Memory B cell (primary cell): ENCODE results near the gene CPA4.

Experiments
- ATAC-seq: fragments of 150-1000 bp; cut with Tn5 transposase; 2 replicates; pipeline ENCODE4 v1.10.0; 2021; ENCODE audit warnings: low read depth, mild to moderate bottlenecking, moderate library complexity
- DNase-seq, 2 donors: peaks; one replicate each; pipeline ENCODE4 v3.0.0; 2022; ENCODE audit warnings: low spot score in 2 of 2
- H3K27ac Mint-ChIP-seq: one replicate; pipeline ENCODE4 v1.8.0; 2022; ENCODE audit warnings: mild to moderate bottlenecking, moderate library complexity, mixed read lengths
- H3K27me3 Mint-ChIP-seq: one replicate; pipeline ENCODE4 v1.8.0; 2022; ENCODE audit warnings: mixed read lengths
- H3K36me3 Mint-ChIP-seq: one replicate; pipeline ENCODE4 v1.8.0; 2022; ENCODE audit warnings: mild to moderate bottlenecking, mixed read lengths
- H3K4me1 Mint-ChIP-seq: one replicate; pipeline ENCODE4 v1.8.0; 2022; ENCODE audit warnings: mixed read lengths
- H3K4me3 Mint-ChIP-seq: one replicate; pipeline ENCODE4 v1.8.0; 2022; ENCODE audit warnings: mild to moderate bottlenecking, moderate library complexity, mixed read lengths
- H3K9me3 Mint-ChIP-seq: one replicate; pipeline ENCODE4 v1.8.0; 2022; ENCODE audit warnings: mixed read lengths

Gene CPA4

DNA sequence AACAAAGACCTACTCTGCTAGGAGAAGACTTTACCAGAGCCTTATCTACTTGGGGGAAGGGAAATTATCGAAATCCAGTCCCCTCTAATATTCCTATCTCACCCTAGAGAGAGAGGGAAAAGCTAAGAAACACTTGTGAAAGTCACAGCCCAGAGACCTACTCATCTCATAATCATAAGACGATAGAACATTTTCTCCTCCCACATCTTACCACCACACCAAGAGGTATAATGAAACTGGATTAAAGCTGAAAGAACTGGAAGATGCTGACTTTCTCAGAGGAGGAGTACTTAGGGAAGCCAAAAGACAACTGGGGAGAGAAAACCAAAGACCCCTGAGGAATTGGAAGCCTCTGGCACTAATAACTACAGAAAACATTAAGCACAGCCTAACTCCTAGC is 40.9 kb downstream of the CPA4 start:
- H3K4me3 Mint-ChIP-seq = no peak overlapping the region
- H3K27ac Mint-ChIP-seq = no peak overlapping the region
- no peaks in the 10 kb centered on the region for H3K4me1 Mint-ChIP-seq
- DNase-seq (no peak), ATAC-seq (no peak)
- no peaks in the 10 kb centered on the region for H3K9me3 Mint-ChIP-seq
- H3K36me3 Mint-ChIP-seq = no peaks in the 10 kb centered on the region
- peaks cover 5% of the 10 kb centered on the region for H3K27me3 Mint-ChIP-seq

DNA sequence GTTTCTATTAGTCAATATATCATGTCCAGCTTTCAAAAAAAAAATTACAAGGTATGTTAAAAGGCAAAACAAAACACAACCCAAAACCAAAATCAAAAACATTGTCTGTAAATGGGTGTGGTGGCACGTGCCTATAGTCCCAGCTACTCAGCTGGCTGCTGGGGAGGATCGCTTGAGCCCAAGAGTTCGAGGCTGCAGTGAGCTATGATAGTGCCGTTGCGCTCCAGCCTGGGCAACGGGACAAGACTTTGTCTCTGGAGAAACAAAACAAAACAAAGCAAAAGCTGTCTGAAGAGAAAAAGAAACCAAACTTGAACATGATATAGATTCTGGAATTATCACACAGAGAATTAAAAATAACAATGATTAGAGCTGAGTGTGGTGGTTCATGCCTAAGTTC is 41.3 kb downstream of the CPA4 start:
- Mint-ChIP-seq H3K27ac (no peak overlapping the region), H3K9me3 (no peaks in the 10 kb centered on the region), H3K4me3 (no peak overlapping the region), H3K4me1 (no peaks in the 10 kb centered on the region), H3K36me3 (no peaks in the 10 kb centered on the region), H3K27me3 (peaks cover 5% of the 10 kb centered on the region)
- no peak for DNase-seq
- ATAC-seq = no peak

DNA sequence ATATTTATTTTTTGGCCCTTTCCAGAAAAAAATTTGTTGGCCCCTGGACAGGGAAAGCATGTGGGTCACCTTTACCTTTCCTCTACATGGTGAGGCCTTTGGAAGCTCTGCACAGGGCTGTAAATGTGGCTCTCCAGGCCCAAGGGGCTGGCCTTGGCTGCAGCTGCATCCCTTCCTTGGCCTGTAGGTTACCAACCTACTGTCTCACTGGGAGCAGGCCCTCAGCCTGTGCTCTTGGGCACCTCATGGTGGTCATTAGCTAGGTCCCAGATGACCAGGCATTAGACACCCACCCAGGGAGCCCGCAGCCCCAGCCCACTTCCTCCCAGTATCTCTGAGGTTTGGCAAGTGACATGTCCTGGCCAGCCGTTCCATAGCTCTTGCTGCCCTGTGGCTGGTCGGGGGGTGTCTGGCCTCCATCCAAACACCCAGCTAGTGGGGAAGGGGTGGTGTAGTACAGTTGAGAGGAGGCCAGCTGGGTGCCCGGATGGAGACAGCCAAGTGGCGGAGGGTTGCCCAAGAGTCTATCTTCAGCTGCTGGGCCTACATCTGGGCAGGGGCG is 44.5 kb downstream of the CPA4 start:
- Mint-ChIP-seq H3K4me3 (no peak overlapping the region), H3K27ac (no peak overlapping the region), H3K4me1 (no peaks in the 10 kb centered on the region), H3K9me3 (peaks cover 1% of the 10 kb centered on the region), H3K27me3 (peaks cover 4% of the 10 kb centered on the region), H3K36me3 (no peaks in the 10 kb centered on the region)
- ATAC-seq (no peak), DNase-seq (no peak)

DNA sequence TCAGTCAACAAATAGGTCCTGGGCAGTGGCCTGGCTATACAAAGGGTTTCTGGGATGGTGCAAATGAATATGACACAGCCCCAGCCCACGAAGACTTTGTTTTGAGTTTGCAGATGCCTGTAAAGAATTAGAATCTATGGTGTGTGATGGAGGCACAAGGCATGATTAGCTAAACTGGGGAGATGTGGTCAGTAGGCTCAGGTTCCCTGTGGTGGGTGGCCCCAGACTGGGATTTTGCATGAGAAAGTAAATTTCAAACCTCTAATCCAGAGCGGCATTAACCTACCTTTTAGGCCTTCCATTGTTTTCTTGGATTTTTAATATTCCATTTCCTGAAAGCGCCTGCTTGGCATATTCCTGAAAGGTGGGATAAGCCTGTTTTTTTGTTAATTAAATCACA is 45.3 kb downstream of the CPA4 start:
- Mint-ChIP-seq H3K4me3 (no peak overlapping the region), H3K4me1 (no peaks in the 10 kb centered on the region), H3K9me3 (peaks cover 1% of the 10 kb centered on the region), H3K27me3 (peaks cover 6% of the 10 kb centered on the region), H3K36me3 (no peaks in the 10 kb centered on the region), H3K27ac (no peak overlapping the region)
- DNase-seq = no peak
- ATAC-seq = no peak

DNA sequence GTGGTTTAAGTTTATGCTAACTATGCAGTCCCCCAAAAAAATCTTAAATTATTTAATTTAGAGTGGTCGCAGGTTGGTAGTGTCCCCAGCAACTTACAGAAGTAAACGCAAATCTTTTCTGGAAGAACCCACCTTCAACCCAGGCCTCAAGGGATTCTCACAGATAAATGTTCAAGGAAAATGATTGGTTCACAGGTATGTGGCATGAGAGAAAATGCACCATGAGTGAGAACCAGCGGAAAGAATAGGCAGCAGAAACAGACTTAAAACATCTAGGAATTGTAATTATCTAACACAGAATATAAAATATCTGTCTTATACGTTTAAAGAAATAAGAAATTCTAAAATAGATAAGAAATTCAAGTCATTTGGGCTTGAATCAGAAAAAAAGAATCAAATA is 48.9 kb downstream of the CPA4 start:
- Mint-ChIP-seq H3K27ac (no peak overlapping the region), H3K9me3 (peaks cover 1% of the 10 kb centered on the region), H3K36me3 (no peaks in the 10 kb centered on the region), H3K4me1 (no peaks in the 10 kb centered on the region), H3K27me3 (peaks cover 5% of the 10 kb centered on the region), H3K4me3 (no peak overlapping the region)
- no peak for ATAC-seq
- no peak for DNase-seq

DNA sequence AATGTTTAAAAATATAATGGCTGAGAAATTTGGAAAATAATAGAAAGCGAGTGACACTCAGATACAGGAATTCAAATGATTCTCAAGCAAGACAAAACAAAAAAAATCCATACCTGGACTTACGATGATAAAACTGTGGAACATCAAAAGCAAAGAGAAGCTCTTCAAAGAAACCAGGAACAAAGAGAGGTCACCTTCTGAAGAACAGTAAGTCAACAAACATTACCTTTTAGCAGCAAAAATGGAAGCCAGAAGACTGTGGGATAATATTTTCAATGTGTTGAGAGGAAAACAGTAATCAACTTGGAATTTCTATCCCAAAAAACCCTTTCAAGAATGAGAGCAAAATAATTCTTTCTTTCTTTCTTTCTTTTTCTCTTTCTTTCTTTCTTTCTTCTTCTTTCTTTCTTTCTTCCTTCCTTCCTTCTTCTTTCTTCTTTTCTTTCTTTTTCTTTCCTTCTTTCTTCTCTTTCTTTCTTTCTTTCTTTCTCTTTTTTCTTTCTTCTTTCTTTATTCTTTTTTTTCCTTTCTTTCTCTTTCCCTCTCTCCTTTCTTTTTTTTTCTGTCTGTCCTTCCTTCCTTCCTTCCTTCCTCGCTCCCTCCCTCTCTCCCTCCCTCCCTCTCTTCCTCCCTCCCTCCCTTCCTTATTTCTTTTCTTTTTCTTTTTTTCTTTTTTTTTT is 49.9 kb downstream of the CPA4 start:
- no peaks in the 10 kb centered on the region for H3K36me3 Mint-ChIP-seq
- ATAC-seq (no peak), DNase-seq (no peak)
- H3K4me1 Mint-ChIP-seq = no peaks in the 10 kb centered on the region
- H3K9me3 Mint-ChIP-seq = peaks cover 1% of the 10 kb centered on the region
- H3K27me3 Mint-ChIP-seq = peaks cover 7% of the 10 kb centered on the region
- no peak overlapping the region for H3K27ac Mint-ChIP-seq
- no peak overlapping the region for H3K4me3 Mint-ChIP-seq

DNA sequence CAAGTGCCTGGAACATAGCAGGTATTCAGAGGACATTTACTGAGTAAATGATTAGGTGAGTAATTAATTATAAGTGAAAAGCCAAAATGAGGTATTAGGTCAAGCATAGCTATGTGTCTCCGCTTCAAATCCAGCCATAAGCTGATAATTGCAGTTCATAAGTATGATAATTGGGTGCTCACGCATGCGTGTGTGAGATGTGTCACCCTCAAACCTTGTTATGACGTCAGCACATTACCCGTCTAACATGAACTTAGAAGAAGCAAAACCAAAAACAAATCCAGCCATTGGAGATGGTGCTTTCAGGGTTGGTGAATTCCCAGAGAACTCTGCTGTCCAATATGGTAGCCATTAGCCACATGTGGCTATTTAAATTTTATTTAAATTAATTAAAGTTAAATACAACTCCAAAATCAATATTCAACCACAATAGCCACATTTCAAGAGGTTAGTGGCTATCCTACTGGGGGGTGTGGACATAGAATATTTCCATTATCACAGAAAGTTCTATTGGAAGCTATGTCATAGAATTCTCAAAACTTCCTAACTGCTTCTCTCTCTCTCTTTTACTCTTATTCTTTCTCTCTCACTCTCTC is 51.4 kb downstream of the CPA4 start, which contains the start of gene CPA5:
TSS of gene CPA5 (plus strand) at position 546 of the 596 bp plus-strand sequence. CDS start 1,670 bp downstream, outside the sequence.
- DNase-seq (no peak), ATAC-seq (no peak)
- Mint-ChIP-seq H3K27ac (no peak within 1 kb of the TSS), H3K9me3 (peaks cover 1% of the 10 kb centered on the region), H3K4me3 (no peak within 1 kb of the TSS), H3K4me1 (no peaks in the 10 kb centered on the region), H3K27me3 (peaks cover 9% of the 10 kb centered on the region), H3K36me3 (no peaks in the 10 kb centered on the region)

DNA sequence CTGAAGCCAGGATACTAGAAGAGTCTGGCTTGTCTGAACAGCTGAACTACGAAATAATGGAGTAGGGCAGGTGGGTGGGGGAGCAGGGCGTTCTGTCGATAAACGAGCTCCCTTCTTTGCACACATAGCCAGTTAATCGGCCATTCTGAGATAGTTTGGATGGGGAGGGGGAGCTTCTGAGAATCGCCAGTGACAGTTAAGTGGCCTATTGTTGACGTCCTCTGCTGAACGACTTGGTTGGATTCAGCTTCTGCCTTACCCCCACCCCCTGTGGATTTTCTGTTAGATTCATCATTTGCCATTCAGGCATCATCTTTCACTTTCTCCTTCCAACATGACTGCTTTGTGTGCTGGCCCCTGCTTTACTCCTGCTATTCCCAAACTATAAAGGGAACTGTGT is 52.2 kb downstream of the CPA4 start:
- Mint-ChIP-seq H3K4me3 (no peak overlapping the region), H3K27me3 (peaks cover 12% of the 10 kb centered on the region), H3K4me1 (no peaks in the 10 kb centered on the region), H3K9me3 (peaks cover 1% of the 10 kb centered on the region), H3K27ac (no peak overlapping the region), H3K36me3 (no peaks in the 10 kb centered on the region)
- no peak for ATAC-seq
- DNase-seq = no peak

DNA sequence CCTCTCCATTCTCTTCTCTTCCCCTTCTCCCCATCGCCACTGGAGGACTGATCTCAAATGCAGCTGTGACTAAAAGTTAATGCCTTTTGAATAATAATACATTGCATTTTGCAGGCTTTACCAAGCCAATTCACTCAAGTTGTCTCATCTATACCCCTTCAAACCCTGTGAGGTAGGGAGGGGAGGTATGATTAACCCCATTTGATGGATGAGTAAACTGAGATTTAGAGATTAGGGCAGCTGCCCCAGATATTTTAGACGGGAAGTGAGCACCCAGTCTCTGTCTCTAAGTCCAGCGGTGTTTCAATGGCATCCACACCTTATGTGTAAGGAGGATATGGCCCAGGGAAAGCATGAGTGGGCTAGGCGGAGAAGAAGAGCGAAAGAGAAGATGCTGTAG is 52.8 kb downstream of the CPA4 start:
- Mint-ChIP-seq H3K9me3 (peaks cover 1% of the 10 kb centered on the region), H3K27me3 (peaks cover 13% of the 10 kb centered on the region), H3K36me3 (no peaks in the 10 kb centered on the region), H3K27ac (no peak overlapping the region), H3K4me3 (no peak overlapping the region), H3K4me1 (no peaks in the 10 kb centered on the region)
- DNase-seq (no peak), ATAC-seq (no peak)

DNA sequence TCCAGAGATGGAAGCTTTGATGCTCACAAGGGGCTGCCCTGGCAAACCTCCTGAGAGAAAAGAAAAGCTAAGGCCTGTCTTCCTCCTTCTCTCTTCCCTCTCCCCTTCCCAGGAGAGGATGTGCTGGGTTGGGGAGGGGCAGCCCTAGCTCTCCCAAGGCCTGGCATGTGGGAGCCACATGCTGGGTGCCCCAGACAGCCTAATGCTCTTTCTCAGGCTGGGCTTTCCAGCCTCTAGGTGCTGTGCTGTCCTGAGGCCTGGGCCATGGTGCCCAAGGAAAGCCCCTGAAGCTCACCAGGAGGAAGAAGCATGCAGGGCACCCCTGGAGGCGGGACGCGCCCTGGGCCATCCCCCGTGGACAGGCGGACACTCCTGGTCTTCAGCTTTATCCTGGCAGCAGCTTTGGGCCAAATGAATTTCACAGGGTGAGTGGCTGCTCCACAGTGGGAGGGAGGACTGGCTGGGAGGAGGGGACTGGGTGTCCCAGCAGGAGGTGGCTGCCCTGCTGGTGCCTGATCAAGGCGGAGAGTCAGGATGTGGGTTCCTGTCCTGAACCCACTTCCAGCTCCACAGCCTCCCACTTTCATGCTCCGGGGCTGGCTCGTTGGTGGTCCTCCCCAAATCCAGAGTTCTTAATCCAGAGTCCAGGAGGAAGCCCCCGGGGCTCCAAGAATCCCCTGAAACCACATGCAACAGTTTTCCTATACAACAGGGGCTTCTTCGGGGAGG is 53.4 kb downstream of the CPA4 start:
- no peak overlapping the region for H3K27ac Mint-ChIP-seq
- H3K4me1 Mint-ChIP-seq = no peaks in the 10 kb centered on the region
- peaks cover 1% of the 10 kb centered on the region for H3K9me3 Mint-ChIP-seq
- H3K36me3 Mint-ChIP-seq = no peaks in the 10 kb centered on the region
- no peak for ATAC-seq
- peaks cover 13% of the 10 kb centered on the region for H3K27me3 Mint-ChIP-seq
- no peak overlapping the region for H3K4me3 Mint-ChIP-seq
- DNase-seq = no peak

DNA sequence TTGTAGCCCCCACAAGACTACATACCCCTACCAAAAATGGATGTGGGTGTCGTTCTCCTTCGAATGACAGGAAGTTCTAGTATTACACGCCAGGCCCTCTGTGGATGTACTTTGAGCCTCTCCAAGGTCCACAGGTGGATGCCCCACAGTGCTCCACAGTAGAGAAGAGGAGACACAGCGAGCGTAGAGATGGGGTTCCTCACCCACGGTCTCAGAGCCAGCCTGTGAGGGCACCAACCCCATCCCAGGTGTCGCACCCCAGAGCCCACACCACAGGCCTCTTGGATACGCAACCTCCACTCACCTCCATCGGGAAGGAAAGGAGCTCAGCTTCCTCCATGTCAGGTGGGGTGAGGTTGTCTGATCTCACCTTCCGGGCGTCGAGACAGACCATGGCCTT is 54.0 kb downstream of the CPA4 start:
- Mint-ChIP-seq H3K4me3 (no peak overlapping the region), H3K27ac (no peak overlapping the region), H3K27me3 (peaks cover 16% of the 10 kb centered on the region), H3K9me3 (no peaks in the 10 kb centered on the region), H3K4me1 (no peaks in the 10 kb centered on the region), H3K36me3 (no peaks in the 10 kb centered on the region)
- ATAC-seq (no peak), DNase-seq (no peak)

DNA sequence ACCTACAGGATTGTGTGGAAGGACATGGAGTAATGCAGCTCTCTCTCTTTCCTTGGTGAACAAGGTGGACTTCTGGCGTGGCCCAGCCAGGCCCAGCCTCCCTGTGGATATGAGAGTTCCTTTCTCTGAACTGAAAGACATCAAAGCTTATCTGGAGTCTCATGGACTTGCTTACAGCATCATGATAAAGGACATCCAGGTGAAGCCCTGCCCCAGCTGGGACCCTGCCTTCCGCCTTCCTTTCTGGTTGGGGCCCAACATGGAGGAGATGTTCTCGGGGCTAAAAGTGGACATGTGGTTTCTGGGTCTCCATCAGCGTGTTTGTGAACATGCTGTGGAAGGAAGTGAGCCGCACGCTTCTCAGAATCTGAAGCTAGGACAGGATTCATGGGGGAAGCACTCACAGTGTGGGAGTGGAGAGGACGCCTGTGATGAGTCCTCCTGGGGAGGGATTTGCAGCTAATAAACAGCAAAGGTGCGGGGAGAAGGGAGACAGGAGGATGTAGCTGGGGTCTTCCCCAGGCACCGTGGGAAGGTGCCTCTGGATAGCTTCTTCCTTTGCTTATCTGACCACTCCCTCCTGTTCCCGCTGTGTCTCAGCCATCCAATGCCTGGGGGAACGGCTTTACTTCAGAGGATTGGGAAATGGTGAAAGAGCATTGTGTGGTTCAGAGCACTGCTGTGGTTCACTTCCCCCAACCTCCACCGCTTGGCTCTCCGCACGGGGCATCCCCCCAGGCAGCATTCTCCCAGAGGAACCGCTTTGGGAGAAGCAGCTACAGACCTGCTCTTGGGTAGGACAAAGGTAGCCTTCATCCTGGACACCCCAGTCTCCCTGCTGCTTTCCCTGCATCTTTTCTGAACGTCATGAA is 57.2 kb downstream of the CPA4 start:
- H3K9me3 Mint-ChIP-seq = no peaks in the 10 kb centered on the region
- no peak for DNase-seq
- H3K27me3 Mint-ChIP-seq = peaks cover 20% of the 10 kb centered on the region
- no peaks in the 10 kb centered on the region for H3K36me3 Mint-ChIP-seq
- H3K4me1 Mint-ChIP-seq = no peaks in the 10 kb centered on the region
- no peak overlapping the region for H3K27ac Mint-ChIP-seq
- ATAC-seq = no peak
- no peak overlapping the region for H3K4me3 Mint-ChIP-seq

DNA sequence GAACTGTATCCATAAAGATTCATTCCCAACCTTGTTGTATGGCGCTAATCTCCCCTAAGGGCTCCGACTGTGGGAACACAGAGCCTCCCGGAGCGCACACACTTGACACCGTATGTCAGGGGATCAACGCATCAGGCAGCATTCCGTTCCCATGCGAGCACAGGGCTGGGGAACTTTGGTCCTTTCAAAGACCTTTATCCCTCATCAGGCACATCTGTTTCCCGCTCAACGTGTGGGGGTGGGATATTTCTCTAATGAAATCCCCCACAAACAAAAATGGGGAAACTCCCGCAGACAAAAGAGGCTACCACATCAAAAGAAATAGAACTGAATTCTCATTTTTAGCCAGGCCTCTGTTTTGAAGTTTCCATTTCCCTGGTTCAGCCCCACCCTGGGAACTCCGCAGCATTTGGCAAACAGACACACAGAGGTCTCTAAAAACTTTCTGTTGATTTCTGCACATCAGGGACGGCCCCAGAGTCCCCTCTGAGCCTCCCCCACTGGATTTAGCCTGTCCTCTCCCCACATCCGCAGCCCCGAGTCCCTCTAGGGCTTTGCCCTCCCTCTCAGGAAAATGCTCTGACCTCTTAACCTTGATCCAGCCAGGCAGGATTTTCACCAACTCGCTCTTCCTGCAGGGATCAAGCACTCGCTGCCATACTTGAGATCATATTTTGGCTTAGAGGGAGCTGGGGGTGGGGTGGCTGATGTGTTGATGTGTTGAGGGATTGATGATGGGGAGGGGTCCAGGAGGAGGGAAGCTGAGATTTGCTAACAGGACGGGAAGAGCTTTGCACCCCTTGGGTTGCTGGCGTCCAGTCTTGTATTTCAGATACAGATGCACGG is 58.2 kb downstream of the CPA4 start:
- ATAC-seq (no peak), DNase-seq (no peak)
- H3K4me3 Mint-ChIP-seq = no peak overlapping the region
- peaks cover 18% of the 10 kb centered on the region for H3K27me3 Mint-ChIP-seq
- no peak overlapping the region for H3K27ac Mint-ChIP-seq
- H3K36me3 Mint-ChIP-seq = no peaks in the 10 kb centered on the region
- H3K4me1 Mint-ChIP-seq = no peaks in the 10 kb centered on the region
- no peaks in the 10 kb centered on the region for H3K9me3 Mint-ChIP-seq
